GM23338 (cell line): ENCODE results near the gene CLPTM1L. TPM values are rescaled to one million over a fixed set of nuclear protein-coding genes. Genes with fewer than 3 reads are reported as not detected.

ENCODE experiments used
- ATAC-seq: fragments of 200-7000 bp; cut with Tn5 transposase; 3 replicates; pipeline ENCODE4 v1.9.1; 2020
- DNase-seq: peaks from one replicate; pipeline ENCODE4 v3.0.0-alpha.2; 2015; ENCODE audit warnings: low spot score
- H2AFZ ChIP-seq: fragments of 200-600 bp; sonication (generic); 2 replicates; pipeline ENCODE4 v1.8.0; 2016; ENCODE audit warnings: antibody characterized with exemption, mild to moderate bottlenecking, moderate library complexity
- H3F3A ChIP-seq: fragments of 200-600 bp; sonication (generic); replicated peaks from 2 replicates; pipeline ENCODE4 v1.8.0; 2017; ENCODE audit warnings: antibody characterized with exemption, mixed run types, low read depth
- H3K27ac ChIP-seq: fragments of 200-600 bp; sonication (generic); 2 replicates; pipeline ENCODE4 v1.6.1; 2016; ENCODE audit warnings: low read depth
- H3K27me3 ChIP-seq: fragments of 200-600 bp; sonication (generic); 2 replicates; pipeline ENCODE4 v1.8.0; 2016; ENCODE audit warnings: mild to moderate bottlenecking, mixed run types, moderate library complexity; ENCODE audit not compliant: insufficient read depth
- H3K36me3 ChIP-seq: fragments of 200-600 bp; sonication (generic); 2 replicates; pipeline ENCODE4 v1.8.0; 2016; ENCODE audit warnings: mild to moderate bottlenecking; ENCODE audit not compliant: insufficient read depth
- H3K4me1 ChIP-seq: fragments of 200-600 bp; sonication (generic); 2 replicates; pipeline ENCODE4 v1.8.0; 2016; ENCODE audit warnings: mild to moderate bottlenecking, moderate library complexity; ENCODE audit not compliant: insufficient read depth
- H3K4me2 ChIP-seq: fragments of 200-600 bp; sonication (generic); 2 replicates; pipeline ENCODE4 v1.7.1; 2017; ENCODE audit warnings: mixed run types
- H3K4me3 ChIP-seq: fragments of 200-600 bp; sonication (generic); 2 replicates; pipeline ENCODE4 v1.6.1; 2016; ENCODE audit warnings: mixed run types
- H3K79me2 ChIP-seq: fragments of 200-600 bp; sonication (generic); replicated peaks from 2 replicates; pipeline ENCODE4 v1.8.0; 2017; ENCODE audit warnings: mild to moderate bottlenecking; ENCODE audit not compliant: insufficient read depth
- H3K9me2 ChIP-seq: fragments of 200-600 bp; sonication (generic); 2 replicates; pipeline ENCODE4 v1.8.0; 2017; ENCODE audit not compliant: insufficient read depth
- H4K20me1 ChIP-seq: fragments of 200-600 bp; sonication (generic); replicated peaks from 2 replicates; pipeline ENCODE4 v1.8.0; 2017; ENCODE audit warnings: mild to moderate bottlenecking; ENCODE audit not compliant: insufficient read depth
- H3K27ac Mint-ChIP-seq: 2 replicates; pipeline ENCODE4 v1.8.0; 2020; ENCODE audit warnings: inconsistent platforms, mild to moderate bottlenecking, moderate library complexity, mixed read lengths
- H3K27me3 Mint-ChIP-seq: 3 replicates; pipeline ENCODE4 v1.8.0; 2022; ENCODE audit warnings: low read depth, mild to moderate bottlenecking, moderate library complexity, mixed read lengths, inconsistent platforms; ENCODE audit not compliant: insufficient read depth, poor library complexity
- H3K36me3 Mint-ChIP-seq: 3 replicates; pipeline ENCODE4 v1.8.0; 2021; ENCODE audit warnings: low read depth, mild to moderate bottlenecking, inconsistent platforms, moderate library complexity, mixed read lengths
- H3K4me1 Mint-ChIP-seq: 3 replicates; pipeline ENCODE4 v1.8.0; 2020; ENCODE audit warnings: mild to moderate bottlenecking, inconsistent platforms, mixed read lengths
- H3K4me3 Mint-ChIP-seq: 3 replicates; pipeline ENCODE4 v1.8.0; 2021; ENCODE audit warnings: moderate library complexity, mild to moderate bottlenecking, inconsistent platforms, mixed read lengths
- H3K9me3 Mint-ChIP-seq: 3 replicates; pipeline ENCODE4 v1.8.0; 2020; ENCODE audit warnings: moderate library complexity, mild to moderate bottlenecking, inconsistent platforms, mixed read lengths
- CREB1 ChIP-seq: fragments of 250-450 bp; sonication (Bioruptor Pico); IDR thresholded peaks from 2 replicates; pipeline ENCODE4 v1.5.0; 2020; ENCODE audit warnings: low read depth, mild to moderate bottlenecking, moderate library complexity
- EZH2 ChIP-seq: fragments of 200-600 bp; sonication (generic); IDR thresholded peaks from one replicate; pipeline ENCODE4 v1.8.0; 2017; ENCODE audit warnings: antibody characterized with exemption, mild to moderate bottlenecking, low read depth; ENCODE audit not compliant: unreplicated experiment
- EZH2phosphoT487 ChIP-seq: fragments of 200-600 bp; sonication (generic); IDR thresholded peaks from one replicate; pipeline ENCODE4 v1.8.1; 2018; ENCODE audit warnings: antibody characterized with exemption; ENCODE audit not compliant: unreplicated experiment
- JUNB ChIP-seq: IDR thresholded peaks from one replicate; pipeline ENCODE4 v1.6.1; 2016; ENCODE audit warnings: antibody characterized with exemption; ENCODE audit not compliant: unreplicated experiment
- NANOG ChIP-seq: IDR thresholded peaks from 2 replicates; pipeline ENCODE4 v1.6.1; 2016; ENCODE audit warnings: antibody characterized with exemption, borderline replicate concordance
- POLR2AphosphoS5 ChIP-seq: IDR thresholded peaks from 2 replicates; pipeline ENCODE4 v1.6.1; 2016; ENCODE audit warnings: antibody characterized with exemption, low read depth
- STAT1 ChIP-seq: IDR thresholded peaks from one replicate; pipeline ENCODE4 v1.6.1; 2016; ENCODE audit warnings: antibody characterized with exemption; ENCODE audit not compliant: unreplicated experiment
- ZNF114 ChIP-seq: fragments of 250-450 bp; sonication (Bioruptor Pico); IDR thresholded peaks from 2 replicates; pipeline ENCODE4 v1.5.0; 2020; ENCODE audit warnings: mild to moderate bottlenecking, moderate library complexity
- ZNF331 ChIP-seq: fragments of 250-450 bp; sonication (Bioruptor Pico); IDR thresholded peaks from 2 replicates; pipeline ENCODE4 v1.5.0; 2020; ENCODE audit warnings: low read depth, mild to moderate bottlenecking, moderate library complexity
- polyA plus RNA-seq: library from polyadenylated mRNA; unstranded; fragments of >200 nt; fragmentation: Nextera tagmentation; extraction: Ambion mirVana; gene quantifications from 2 replicates; pipeline ENCODE4 v1.2.1, GENCODE V29; 2016
- total RNA-seq: library from RNA; depleted of rRNA; stranded (reverse); fragments of >200 nt; shearing (Covaris generic); gene quantifications from 2 replicates; pipeline ENCODE4 v1.2.3, GENCODE V29; 2014
- TF ChIP-seq, protein P1 (sequence below): IDR thresholded peaks from one replicate; pipeline ENCODE4 v1.6.1; 2018; ENCODE audit warnings: antibody characterized with exemption; ENCODE audit not compliant: unreplicated experiment
- TF ChIP-seq, protein P2 (sequence below): IDR thresholded peaks from 2 replicates; pipeline ENCODE4 v1.6.1; 2016; ENCODE audit warnings: antibody characterized with exemption
- TF ChIP-seq, protein P3 (sequence below): fragments of 250-450 bp; sonication (Bioruptor Pico); IDR thresholded peaks from 2 replicates; pipeline ENCODE4 v1.5.0; 2020; ENCODE audit warnings: mild to moderate bottlenecking, moderate library complexity
- TF ChIP-seq, protein P4 (sequence below), 2 experiments: fragments of 200-600 bp in 1 of 2; sonication (generic) in 1 of 2; conservative IDR thresholded peaks; 2 replicates each; pipeline versions ENCODE4 v1.5.1 to v1.6.1; 2016 to 2017; ENCODE audit warnings: antibody characterized with exemption in 2 of 2, low read depth in 2 of 2, mild to moderate bottlenecking in 2 of 2, moderate library complexity in 1 of 2

Gene CLPTM1L
- total and polyA plus RNA-seq, 2 experiments from 2014 or later: 39.9 to 110 TPM

DNA sequence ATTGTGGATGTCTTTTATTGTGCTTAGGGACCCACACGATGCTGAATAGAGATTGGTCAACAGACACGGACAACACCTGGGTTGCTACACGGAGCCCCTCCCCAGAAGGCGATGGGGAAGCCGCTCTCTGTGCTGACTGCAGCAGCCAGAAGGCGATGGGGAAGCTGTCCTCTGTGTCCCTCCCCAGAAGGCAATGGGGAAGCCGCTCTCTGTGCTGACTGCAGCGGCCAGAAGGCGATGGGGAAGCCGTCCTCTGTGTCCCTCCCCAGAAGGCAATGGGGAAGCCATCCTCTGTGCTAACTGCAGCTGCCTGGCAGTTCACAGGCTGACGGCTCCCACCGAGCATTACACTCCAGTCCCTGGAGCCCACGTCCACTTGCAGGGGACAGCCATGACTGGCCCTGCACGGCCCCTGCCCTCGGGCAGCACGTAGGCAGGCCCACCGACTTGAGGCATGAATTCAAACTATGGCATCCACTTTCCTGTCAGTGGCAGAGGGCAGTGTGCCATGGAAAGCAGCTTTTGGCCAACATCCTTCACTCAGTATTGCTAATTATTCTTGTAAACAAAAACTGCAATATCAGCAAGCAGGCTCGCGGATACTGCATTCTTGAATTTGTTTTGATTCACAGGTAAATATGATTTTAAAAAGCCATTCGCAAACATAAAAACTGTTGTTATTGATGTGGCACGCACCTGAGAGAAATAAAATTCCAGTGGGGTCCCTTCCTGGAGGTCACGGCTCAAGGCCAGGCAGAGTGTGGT is 48.1 kb upstream of the CLPTM1L start:
- Histone ChIP-seq H3K4me2 (no peak overlapping the region), H3F3A (no peaks in the 10 kb centered on the region), H3K4me1 (no peaks in the 10 kb centered on the region), H3K27me3 (peaks cover 3% of the 10 kb centered on the region; the same call in 1 of the 2 replicates), H3K36me3 (no peaks in the 10 kb centered on the region), H3K9me2 (no peaks in the 10 kb centered on the region), H3K4me3 (no peak overlapping the region), H3K27ac (no peak overlapping the region), H3K79me2 (no peaks in the 10 kb centered on the region), H2AFZ (no peak overlapping the region), H4K20me1 (no peaks in the 10 kb centered on the region)
- Mint-ChIP-seq H3K4me3 (no peak overlapping the region), H3K36me3 (no peaks in the 10 kb centered on the region), H3K9me3 (no peaks in the 10 kb centered on the region), H3K4me1 (peaks cover 6% of the 10 kb centered on the region), H3K27ac (no peak overlapping the region), H3K27me3 (peaks cover 3% of the 10 kb centered on the region)
- TF ChIP-seq, protein P1, sequence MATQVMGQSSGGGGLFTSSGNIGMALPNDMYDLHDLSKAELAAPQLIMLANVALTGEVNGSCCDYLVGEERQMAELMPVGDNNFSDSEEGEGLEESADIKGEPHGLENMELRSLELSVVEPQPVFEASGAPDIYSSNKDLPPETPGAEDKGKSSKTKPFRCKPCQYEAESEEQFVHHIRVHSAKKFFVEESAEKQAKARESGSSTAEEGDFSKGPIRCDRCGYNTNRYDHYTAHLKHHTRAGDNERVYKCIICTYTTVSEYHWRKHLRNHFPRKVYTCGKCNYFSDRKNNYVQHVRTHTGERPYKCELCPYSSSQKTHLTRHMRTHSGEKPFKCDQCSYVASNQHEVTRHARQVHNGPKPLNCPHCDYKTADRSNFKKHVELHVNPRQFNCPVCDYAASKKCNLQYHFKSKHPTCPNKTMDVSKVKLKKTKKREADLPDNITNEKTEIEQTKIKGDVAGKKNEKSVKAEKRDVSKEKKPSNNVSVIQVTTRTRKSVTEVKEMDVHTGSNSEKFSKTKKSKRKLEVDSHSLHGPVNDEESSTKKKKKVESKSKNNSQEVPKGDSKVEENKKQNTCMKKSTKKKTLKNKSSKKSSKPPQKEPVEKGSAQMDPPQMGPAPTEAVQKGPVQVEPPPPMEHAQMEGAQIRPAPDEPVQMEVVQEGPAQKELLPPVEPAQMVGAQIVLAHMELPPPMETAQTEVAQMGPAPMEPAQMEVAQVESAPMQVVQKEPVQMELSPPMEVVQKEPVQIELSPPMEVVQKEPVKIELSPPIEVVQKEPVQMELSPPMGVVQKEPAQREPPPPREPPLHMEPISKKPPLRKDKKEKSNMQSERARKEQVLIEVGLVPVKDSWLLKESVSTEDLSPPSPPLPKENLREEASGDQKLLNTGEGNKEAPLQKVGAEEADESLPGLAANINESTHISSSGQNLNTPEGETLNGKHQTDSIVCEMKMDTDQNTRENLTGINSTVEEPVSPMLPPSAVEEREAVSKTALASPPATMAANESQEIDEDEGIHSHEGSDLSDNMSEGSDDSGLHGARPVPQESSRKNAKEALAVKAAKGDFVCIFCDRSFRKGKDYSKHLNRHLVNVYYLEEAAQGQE: no peak
- TF ChIP-seq JUNB (no peak), STAT1 (no peak), EZH2 (no peak), CREB1 (CRISPR knock-in tag) (no peak), ZNF331 (CRISPR knock-in tag) (no peak), EZH2phosphoT487 (no peak), ZNF114 (CRISPR knock-in tag) (no peak), NANOG (no peak), POLR2AphosphoS5 (no peak)
- TF ChIP-seq, protein P2, sequence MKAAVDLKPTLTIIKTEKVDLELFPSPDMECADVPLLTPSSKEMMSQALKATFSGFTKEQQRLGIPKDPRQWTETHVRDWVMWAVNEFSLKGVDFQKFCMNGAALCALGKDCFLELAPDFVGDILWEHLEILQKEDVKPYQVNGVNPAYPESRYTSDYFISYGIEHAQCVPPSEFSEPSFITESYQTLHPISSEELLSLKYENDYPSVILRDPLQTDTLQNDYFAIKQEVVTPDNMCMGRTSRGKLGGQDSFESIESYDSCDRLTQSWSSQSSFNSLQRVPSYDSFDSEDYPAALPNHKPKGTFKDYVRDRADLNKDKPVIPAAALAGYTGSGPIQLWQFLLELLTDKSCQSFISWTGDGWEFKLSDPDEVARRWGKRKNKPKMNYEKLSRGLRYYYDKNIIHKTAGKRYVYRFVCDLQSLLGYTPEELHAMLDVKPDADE: no peak
- TF ChIP-seq, protein P3, sequence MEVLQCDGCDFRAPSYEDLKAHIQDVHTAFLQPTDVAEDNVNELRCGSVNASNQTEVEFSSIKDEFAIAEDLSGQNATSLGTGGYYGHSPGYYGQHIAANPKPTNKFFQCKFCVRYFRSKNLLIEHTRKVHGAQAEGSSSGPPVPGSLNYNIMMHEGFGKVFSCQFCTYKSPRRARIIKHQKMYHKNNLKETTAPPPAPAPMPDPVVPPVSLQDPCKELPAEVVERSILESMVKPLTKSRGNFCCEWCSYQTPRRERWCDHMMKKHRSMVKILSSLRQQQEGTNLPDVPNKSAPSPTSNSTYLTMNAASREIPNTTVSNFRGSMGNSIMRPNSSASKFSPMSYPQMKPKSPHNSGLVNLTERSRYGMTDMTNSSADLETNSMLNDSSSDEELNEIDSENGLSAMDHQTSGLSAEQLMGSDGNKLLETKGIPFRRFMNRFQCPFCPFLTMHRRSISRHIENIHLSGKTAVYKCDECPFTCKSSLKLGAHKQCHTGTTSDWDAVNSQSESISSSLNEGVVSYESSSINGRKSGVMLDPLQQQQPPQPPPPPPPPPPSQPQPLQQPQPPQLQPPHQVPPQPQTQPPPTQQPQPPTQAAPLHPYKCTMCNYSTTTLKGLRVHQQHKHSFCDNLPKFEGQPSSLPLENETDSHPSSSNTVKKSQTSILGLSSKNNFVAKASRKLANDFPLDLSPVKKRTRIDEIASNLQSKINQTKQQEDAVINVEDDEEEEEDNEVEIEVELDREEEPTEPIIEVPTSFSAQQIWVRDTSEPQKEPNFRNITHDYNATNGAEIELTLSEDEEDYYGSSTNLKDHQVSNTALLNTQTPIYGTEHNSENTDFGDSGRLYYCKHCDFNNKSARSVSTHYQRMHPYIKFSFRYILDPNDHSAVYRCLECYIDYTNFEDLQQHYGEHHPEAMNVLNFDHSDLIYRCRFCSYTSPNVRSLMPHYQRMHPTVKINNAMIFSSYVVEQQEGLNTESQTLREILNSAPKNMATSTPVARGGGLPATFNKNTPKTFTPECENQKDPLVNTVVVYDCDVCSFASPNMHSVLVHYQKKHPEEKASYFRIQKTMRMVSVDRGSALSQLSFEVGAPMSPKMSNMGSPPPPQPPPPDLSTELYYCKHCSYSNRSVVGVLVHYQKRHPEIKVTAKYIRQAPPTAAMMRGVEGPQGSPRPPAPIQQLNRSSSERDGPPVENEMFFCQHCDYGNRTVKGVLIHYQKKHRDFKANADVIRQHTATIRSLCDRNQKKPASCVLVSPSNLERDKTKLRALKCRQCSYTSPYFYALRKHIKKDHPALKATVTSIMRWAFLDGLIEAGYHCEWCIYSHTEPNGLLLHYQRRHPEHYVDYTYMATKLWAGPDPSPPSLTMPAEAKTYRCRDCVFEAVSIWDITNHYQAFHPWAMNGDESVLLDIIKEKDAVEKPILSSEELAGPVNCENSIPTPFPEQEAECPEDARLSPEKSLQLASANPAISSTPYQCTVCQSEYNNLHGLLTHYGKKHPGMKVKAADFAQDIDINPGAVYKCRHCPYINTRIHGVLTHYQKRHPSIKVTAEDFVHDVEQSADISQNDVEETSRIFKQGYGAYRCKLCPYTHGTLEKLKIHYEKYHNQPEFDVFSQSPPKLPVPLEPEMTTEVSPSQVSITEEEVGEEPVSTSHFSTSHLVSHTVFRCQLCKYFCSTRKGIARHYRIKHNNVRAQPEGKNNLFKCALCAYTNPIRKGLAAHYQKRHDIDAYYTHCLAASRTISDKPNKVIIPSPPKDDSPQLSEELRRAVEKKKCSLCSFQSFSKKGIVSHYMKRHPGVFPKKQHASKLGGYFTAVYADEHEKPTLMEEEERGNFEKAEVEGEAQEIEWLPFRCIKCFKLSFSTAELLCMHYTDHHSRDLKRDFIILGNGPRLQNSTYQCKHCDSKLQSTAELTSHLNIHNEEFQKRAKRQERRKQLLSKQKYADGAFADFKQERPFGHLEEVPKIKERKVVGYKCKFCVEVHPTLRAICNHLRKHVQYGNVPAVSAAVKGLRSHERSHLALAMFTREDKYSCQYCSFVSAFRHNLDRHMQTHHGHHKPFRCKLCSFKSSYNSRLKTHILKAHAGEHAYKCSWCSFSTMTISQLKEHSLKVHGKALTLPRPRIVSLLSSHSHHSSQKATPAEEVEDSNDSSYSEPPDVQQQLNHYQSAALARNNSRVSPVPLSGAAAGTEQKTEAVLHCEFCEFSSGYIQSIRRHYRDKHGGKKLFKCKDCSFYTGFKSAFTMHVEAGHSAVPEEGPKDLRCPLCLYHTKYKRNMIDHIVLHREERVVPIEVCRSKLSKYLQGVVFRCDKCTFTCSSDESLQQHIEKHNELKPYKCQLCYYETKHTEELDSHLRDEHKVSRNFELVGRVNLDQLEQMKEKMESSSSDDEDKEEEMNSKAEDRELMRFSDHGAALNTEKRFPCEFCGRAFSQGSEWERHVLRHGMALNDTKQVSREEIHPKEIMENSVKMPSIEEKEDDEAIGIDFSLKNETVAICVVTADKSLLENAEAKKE (CRISPR knock-in tag): no peak
- TF ChIP-seq, protein P4, sequence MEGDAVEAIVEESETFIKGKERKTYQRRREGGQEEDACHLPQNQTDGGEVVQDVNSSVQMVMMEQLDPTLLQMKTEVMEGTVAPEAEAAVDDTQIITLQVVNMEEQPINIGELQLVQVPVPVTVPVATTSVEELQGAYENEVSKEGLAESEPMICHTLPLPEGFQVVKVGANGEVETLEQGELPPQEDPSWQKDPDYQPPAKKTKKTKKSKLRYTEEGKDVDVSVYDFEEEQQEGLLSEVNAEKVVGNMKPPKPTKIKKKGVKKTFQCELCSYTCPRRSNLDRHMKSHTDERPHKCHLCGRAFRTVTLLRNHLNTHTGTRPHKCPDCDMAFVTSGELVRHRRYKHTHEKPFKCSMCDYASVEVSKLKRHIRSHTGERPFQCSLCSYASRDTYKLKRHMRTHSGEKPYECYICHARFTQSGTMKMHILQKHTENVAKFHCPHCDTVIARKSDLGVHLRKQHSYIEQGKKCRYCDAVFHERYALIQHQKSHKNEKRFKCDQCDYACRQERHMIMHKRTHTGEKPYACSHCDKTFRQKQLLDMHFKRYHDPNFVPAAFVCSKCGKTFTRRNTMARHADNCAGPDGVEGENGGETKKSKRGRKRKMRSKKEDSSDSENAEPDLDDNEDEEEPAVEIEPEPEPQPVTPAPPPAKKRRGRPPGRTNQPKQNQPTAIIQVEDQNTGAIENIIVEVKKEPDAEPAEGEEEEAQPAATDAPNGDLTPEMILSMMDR (conservative IDR thresholded peaks at IDR 0.05; ENCODE audit: low read depth in 2 of 2): no peak
- ATAC-seq (no peak), DNase-seq (no peak)
